Inflammatory macrophage (primary cell): ENCODE measurements around the gene NKX2-1.
"Not testable (repeated sequence)": the region's sequence is repeated elsewhere in the genome, so short reads cannot be mapped to it uniquely, and the experiment has no call there.

ENCODE experiments used
- DNase-seq, 2 donors: peaks; one replicate each; pipeline ENCODE4 v3.0.0-alpha.2; 2020 to 2022
- total RNA-seq, 18 experiments: gene quantifications; one replicate each; lab custom pipeline; 2026; ENCODE audit warnings: mixed read lengths in 6 of 18, inconsistent platforms in 2 of 18; lab: John Stamatoyannopoulos, UW

The NKX2-1 gene
- 0 to 0.13 (median 0) reads per million in 18 experiments for total RNA-seq

GRCh38 chr14:36519431-36520321 is at the start of gene NKX2-1:
Gene NKX2-1, minus strand, starts transcription at chr14:36520232. Its CDS starts 103 bp downstream, at chr14:36520129.
- no peak for DNase-seq

DNA sequence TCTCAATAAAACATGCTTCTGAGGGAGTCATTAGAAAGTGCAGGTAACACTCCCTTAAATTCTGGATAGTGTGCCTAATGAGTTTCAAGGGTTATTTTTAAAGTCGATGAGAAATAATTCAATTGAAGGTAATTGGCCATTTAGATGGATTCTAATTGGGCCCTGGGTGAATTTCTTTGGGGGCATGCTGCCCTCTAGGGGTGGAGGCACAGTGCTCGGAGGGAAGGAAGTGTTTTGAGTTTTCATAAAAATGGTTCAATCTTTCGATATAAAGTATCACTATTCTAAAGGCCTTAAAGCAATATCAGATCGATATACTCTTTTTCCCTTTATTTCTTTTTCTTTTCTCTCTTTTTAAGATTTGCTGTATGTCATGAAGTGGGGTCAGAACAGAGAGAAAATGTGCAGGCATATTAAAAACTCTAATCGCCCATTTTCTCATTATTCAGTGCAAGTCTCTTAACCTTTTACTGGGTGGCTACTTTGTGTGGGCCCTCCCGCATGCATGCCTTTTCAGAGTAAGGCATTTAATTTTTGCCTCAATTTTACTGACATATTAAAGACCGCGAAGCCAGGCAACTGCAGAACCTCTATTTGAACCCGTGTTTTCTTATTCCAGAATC is 36.9 kb upstream of the NKX2-1 start:
- DNase-seq: peak in 1 of 2 donors; percentile 18

GRCh38 chr14:36555998-36556743 is 36.1 kb upstream of the NKX2-1 start:
- DNase-seq: no peak

GRCh38 chr14:36553656-36554260 is 33.7 kb upstream of the NKX2-1 start:
- peak; percentile 22 to 26 for DNase-seq

DNA sequence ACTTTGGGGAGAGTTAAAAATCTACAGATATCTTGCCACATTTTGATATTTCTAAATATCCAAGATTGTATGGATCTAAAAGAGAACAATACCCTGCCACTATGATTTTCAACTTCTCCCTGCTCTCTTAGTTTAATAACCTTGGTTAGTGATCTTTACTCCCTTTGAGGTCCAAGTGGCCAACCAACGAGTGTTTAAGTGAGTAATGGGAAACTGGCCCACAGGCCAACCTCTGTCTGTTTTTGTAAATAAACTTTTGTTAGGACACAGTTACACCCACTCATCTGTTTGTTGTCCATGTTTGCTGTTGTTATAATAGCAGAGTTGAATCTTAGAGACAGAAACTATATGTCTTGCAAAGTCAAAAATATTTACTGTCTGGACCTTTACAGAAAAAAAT is 30.9 kb upstream of the NKX2-1 start:
- DNase-seq: no peak

- DNase-seq: not testable (repeated sequence)
Observed at GRCh38 chr14:36544280-36544679, 24.2 kb upstream of the NKX2-1 start.

GRCh38 chr14:36538051-36538450 is 18.0 kb upstream of the NKX2-1 start:
- no peak for DNase-seq

DNA sequence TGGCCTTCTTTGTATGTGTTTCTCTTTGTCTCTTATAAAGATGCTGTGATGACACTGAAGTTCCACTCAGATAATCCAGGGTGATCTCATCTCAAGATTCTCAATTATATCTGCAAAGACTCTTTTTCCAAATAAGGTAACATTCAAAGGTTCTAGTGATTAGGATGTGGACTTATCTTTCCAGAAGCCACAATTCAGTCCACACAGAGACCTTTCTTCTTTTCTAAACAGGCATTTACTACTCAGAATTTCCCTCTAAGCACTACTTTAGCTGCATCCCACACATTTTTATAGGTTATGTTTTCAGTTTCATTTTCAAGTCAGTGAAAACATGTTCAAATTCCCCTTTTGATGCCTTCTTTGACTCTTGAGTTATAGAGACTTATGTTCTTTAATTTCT is 9.0 kb upstream of the NKX2-1 start:
- no peak for DNase-seq

GRCh38 chr14:36525746-36526099 is 5.7 kb upstream of the NKX2-1 start:
- DNase-seq: no peak

- peak in 1 of 2 donors; percentile 7 for DNase-seq
Observed at GRCh38 chr14:36524874-36525745, 5.1 kb upstream of the NKX2-1 start.

GRCh38 chr14:36524220-36524837 is 4.3 kb upstream of the NKX2-1 start:
- no peak for DNase-seq

DNA sequence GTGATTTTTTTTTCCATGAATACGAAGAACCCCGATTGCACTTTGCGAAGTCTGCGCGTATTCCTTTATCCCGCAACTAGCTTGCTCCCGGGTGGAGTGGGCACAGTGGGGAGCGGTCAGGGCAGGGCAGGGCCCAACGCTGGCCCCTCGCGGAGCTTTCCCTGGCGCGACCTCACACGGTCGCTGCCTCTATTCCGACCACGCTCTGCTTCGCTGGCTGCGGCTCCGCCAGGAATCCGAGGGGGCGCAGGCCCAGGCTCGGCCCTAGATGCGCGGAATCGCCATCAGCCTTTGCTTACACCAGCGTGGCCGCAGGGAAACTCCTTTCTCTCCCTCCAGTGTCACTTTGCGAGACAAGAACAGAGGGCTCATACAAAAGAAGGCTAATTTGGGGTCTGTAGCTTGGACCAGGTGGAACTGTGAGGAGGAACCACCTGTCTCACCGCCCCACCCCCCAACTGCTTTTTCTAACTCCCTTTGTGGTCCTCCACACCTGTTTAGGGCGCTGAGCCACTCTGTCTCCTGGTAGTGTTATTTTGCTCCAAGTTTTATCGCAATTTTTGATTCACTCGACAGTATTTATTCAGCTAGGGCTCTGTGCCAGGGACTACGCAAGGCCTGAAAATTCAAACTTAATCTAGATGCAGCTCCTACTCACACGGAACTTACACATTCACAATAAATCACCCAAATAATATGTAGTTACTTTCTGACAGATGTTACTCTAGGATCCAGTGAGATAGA is 3.1 kb upstream of the NKX2-1 start:
- no peak for DNase-seq

DNA sequence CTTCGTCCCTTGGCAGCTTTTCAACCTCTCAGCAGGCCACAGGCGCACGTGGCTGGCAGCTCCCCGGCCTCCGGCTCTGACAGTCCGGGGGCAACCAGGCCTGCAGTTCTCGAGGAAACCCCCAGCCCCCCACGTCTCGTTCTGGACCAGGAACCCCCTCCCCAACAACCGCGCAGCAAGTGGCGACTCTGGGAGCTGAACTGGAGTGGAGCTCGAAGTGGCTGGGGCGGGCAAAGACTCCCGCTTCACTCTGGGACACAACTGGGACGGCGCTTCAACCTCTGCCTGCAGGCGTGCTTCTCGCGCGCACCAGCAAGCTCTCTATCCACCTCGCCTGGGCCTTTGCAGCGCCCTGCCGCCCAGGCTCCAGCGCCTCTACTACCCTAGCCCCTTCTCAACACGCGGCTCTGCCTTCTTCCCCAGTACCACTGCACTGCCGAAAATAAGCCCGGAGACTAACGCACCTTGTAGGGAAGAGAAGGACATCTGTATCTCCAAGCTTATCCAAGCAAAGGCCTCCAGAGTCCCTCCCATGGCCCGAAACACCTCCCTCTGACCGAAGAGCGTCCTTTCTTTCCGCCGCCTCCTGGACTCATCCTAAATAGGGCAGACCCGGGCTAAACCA is 2.4 kb upstream of the NKX2-1 start:
- DNase-seq: no peak

- no peak for DNase-seq
Observed at GRCh38 chr14:36521598-36522345, 1.7 kb upstream of the NKX2-1 start.

DNA sequence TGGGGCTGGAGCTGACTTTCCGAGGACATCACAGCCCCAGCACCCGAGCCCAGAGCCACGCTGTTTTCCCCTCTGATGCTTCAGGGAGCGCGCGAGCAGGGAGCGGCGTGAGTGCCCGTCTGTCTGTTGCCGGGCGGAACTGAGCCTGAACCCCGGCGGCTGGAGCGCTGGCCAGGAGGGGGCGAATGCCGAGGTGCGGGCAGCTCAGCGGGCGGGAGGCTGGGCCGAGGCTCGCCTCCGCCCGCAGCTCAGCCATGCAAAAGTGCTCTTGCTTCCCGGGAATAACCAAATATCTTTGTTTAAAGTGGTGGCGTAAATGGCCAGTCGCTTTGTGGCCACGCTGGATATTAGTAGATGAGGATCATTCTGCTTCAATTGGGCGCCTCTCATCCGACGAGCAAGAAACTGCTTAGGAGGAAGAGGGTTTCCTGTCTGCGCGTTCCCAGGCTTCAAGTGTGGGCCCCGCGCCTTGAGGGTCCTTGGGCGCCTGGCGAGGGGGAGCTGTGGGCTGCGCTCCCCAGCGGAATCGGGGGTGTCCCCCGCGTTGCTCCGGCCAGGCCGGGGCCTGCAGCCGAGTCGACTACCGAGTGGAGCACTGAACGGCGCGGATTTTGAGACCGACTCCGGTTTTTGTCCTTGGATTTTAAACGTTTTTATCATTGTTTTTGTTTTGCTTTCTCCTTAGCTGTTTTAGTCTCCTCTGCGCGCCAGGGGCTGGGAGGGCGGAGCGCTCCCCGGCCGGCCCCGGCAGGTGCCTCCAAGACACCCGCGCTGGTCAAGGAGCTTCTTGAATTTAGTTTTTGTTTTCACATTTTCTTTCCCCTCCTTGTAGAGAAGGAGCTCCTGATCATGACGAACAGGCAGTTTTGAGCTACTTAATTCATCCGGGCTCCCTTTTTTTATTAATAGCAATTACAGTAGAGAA is 831 bp upstream of the NKX2-1 start:
- peak in 1 of 2 donors; percentile 7 for DNase-seq

GRCh38 chr14:36518586-36519430 is 1.2 kb downstream of the NKX2-1 start:
- no peak for DNase-seq

- DNase-seq: no peak
Observed at GRCh38 chr14:36518031-36518585, 1.9 kb downstream of the NKX2-1 start.
